DMS 273 treated with DMSO at 0.1 percent for 48 hours (cell line): ENCODE measurements around the gene SHC2.
"Not testable (repeated sequence)": the region's sequence is repeated elsewhere in the genome, so short reads cannot be mapped to it uniquely, and the experiment has no call there.

Experiments
- DNase-seq: peaks from one replicate; lab custom pipeline; 2025; lab: John Stamatoyannopoulos, UW

The SHC2 gene

DNA sequence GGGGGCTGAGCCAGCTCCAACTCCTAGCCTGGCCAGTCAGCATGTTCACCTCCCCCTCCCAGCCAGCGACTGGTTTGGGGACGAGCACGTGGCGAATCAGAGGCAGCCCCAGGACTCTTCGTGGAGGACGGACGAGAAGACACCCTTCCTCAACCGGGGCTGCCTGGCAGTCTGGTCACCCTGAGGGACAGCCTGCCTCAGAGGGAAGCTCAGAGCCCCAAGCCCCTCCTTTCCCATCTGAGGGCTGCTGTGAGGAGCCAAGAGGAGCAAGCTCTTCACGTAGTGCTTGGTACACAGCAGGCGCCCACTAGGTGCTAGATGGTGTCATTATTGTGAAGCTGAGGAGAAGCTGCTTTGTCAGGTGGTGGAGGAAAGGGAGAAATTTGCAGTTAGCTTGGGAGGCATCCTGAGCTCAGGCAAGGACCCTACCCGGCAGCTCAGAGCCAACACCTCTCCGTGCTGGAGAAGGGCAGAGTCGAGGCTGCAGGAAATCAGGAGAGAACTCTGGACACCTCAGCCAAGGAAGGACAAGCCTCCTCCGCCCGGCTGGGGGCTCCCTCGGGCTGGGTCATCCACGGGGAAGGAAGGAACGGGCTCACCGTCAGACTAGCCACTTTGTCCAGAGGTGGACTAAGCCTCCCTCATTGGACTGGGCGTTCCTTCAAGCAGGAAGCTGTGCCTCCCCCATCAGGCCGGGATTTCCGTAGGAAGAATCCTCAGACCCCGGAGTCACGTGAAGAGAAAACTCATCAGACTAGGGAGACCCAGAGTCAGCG lies 37.0 kb downstream of the SHC2 start:
- DNase-seq = no peak

DNA sequence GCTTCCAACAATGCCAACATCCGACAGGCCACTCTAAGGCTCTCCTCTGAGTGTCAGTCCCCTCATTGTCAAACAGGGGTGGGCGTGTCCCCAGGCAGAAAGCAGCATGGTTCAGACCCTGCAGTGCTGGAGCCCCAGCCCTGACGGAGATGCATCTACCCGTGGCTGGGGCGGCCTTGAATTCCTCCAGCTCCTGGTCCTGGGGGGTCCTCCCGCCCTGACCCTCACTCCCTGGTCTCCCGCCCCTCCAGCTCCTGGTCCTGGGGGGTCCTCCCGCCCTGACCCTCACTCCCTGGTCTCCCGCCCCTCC lies 38.0 kb downstream of the SHC2 start:
- DNase-seq = not testable (repeated sequence)

DNA sequence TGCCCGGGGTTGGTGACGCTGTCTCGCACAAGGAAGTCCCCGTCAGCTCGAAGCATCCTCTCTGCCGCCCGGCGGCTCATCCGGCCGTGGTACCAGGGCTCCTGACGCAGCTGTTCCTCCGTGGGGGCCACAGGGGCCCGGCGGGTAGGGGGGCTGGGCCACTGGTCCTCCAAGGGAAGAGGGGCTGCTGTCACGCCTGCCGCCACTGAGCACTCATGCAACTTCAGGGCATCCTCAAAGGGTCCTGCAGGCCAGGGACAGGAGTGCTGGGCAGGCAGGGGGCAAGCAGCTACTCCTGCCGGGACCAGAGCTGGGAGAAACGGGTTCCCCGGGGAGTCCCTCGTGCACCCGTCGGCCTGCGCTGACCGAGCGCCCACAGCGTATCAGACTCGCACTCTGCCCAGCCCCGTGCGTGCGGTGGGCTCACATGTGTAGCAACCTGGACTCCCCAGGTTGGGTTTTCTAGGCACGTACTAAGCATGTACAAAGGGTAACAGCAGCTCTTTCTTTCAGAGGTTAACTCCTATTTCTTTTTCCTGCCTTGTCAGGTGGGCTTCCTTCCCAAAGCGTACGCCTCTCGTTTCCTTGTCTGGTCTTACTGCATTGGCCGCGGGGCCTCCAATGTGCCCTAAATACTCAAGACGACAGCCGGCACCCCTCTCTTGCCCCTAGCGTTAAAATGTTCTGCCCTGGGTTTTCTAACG lies 38.5 kb downstream of the SHC2 start:
- DNase-seq = no peak

- no peak for DNase-seq
Measured at GRCh38 chr19:419721-420515, 40.9 kb downstream of the SHC2 start.

DNA sequence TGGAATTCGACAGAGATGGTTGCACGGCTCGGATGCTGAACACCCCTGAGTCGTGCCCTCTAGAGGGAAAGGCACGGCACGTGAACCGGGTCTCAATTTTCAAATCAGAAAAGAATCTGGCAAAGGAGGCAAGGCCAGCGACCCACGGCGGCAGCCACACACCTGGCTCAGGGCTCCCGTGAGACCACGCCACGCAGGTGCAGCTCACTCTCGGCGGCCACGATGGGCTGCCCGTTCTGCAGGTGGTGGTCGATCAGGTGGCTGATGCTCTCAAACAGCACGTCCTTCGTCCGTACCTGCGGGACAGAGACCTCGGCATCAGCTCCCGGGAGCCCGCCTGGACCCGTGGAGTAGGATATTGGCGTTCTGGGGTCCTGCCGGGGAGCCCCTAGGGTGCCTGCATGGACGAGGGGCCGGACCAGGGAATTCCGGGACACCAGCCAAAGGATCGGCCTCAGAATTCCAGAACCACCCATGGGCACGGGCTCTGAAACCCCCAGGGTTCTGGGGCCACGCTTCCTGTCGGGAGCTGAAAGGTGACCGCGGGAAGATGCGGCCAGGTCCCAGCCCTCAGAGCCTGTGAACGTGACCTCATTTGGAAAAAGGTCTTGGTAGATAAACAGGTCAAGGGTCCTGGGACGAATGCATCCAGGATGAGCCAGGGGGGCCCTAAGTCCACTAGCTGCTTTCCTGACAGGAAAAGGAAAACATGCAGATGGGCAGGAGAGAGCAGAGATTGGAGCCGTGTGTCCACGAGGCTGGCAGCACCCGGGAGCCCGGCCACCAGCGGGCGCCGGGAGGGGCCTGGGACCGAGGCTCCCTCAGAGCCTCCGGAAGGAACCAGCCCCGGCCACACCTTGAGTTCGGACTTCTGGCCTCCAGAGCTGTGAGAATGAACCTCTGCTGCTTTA lies 41.8 kb downstream of the SHC2 start:
- no peak for DNase-seq

GRCh38 chr19:416416-416815 lies 44.4 kb downstream of the SHC2 start:
- DNase-seq = no peak

DNA sequence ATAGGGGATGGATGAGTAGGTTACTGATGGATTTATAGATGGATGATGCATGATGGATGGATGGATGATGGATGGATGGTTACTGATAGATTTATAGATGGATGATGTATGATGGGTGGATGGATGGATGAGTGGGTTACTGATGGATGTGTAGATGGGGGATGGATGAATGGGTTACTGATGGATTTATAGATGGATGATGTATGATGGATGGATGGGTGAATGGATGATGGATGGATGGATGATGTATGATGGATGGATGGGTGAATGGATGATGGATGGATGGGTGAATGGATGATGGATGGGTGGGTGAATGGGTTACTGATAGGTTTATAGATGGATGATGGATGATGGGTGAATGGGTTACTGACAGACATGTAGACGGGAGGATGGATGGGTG lies 45.5 kb downstream of the SHC2 start:
- DNase-seq = no peak

DNA sequence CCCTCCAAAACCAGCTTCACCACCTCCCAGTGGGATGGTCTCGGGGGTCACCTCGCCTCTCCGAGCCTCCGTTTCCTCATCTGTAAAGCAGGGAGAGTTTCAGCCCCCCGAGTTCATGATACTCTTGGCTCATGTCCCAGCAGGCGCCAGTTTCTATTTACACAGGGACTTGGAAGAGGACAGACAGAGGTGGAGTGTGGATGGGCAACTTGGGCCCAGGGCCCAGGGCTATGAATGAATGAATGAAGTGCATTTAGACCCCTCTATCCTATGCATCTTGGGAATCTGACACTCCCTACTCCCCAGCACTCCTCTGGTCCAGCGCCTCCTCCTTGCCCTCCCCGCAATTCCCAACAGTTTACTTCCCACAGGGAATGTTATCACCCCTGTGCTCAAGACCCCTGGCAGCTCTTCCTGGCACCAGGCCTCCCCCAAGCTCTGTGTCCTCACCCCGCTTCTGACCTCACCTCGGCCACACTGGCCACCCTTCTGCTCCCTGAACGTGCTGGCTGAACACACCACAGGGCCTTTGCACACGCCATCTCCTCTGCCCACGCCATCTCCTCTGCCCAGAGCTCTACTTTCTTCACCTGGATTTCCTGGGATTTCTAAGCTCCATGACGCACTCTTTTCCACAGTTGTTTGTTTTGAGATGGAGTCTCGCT lies 46.9 kb downstream of the SHC2 start:
- no peak for DNase-seq

DNA sequence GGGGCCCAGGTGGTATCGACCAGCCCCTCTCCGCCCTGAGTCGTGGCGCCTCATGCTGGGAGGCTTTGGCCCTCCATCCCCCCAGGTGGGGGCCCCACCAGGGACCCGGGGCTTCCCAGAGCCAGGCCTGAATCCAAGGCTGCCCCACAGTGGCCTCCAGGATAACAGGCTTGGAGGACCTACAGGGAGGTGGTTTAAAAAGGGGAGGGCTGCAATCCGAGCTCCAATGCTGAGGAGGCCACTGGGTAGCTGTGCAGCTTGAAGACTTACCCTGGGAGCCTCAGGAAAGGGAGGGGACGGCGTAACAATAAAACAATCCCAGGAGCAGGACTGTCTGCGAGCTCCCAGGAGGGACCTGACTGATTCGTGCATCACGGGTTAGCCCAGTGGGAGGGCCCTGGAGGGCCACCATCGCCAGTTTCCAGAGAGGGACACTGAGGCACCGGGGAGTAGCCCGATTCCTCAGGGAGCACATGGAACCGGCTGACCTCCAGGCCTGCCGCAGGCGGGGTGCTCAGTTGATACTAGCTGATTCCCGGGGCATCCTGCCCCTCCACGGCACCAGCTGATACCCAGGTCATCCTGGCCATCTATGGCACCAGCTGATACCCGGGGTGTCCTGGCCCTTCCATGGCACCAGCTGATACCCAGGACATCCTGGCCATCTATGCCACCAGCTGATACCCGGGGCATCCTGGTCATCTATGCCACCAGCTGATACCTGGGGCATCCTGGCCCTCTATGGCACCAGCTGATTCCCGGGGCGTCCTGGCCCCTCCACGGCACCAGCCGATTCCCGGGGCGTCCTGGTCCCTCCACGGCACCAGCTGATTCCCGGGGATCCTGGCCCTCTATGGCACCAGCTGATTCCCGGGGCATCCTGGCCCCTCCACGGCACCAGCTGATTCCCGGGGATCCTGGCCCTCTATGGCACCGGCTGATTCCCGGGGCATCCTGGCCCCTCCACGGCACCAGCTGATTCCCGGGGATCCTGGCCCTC lies 48.2 kb downstream of the SHC2 start:
- DNase-seq = no peak

GRCh38 chr19:411723-412355 lies 49.0 kb downstream of the SHC2 start:
- no peak for DNase-seq

DNA sequence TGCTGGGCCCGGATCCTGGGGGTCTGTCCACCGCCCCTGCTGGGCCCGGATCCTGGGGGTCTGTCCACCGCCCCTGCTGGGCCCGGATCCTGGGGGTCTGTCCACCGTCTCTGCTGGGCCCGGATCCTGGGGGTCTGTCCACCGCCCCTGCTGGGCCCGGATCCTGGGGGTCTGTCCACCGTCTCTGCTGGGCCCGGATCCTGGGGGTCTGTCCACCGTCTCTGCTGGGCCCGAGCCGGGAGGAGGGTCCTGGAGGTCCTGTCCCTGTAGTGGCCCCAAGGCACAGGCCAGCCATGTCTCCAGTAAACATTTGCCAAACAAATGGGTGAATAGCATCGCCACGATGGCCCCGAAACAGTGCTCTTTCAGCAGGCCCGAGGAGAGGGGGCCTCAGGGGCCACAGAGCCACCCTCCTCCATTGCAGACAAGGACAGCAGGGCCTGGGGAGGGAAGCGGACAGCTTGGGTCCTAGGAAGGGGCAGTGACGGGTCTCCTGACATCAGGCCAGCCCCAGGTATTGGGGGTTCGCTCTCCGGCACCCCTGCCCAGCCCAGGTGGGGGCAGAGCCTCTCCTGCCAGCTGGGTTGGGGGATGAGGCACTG lies 49.6 kb downstream of the SHC2 start:
- DNase-seq = not testable (repeated sequence)

GRCh38 chr19:410243-410781 lies 50.5 kb downstream of the SHC2 start:
- DNase-seq = no peak

- DNase-seq = no peak
Measured at GRCh38 chr19:409516-410242, 51.2 kb downstream of the SHC2 start.

DNA sequence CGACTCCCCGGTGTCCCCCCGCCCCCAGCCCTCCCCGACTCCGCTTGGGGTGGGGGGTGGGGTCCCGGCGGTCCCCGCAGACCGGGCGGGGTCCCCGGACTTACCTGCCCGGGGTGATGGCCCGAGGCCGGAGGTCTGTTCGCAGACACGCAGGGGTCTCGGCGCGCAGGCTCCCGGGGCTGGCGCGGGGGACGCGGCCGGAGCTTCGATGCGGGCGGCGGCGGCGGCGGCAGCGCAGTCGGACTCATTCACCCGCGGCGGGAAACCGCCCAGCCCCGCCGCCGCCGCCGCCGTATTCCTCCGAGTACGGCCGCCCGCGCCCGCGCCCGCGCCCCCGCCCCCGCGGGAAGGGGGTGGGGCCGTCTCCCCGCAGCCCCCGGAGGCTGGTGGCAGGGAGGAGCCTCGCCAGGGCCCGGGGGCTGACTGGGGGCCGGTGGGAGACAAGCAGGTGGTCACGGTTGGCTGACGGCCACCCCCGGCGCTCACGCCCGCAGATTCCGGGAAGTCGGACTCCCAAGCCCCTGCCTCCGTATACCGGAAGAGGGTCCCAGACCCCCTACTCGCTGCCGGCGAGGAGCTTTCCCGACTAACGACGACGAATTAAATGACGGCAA lies 51.8 kb downstream of the SHC2 start, which contains the start of gene C2CD4C:
Gene C2CD4C (minus strand): TSS at position 246 of the 614 bp plus-strand sequence. CDS start 786 bp downstream, outside the sequence.
- DNase-seq = no peak

GRCh38 chr19:408441-408901 lies 52.4 kb downstream of the SHC2 start:
- DNase-seq = no peak

GRCh38 chr19:407511-408440 lies 53.1 kb downstream of the SHC2 start:
- no peak for DNase-seq
